H9 (cell line): Measurements from ENCODE around the gene AZI2. TPM values are rescaled to one million over a fixed set of nuclear protein-coding genes. Genes with fewer than 3 reads are reported as not detected.

Experiments used
- DNase-seq: peaks from one replicate; pipeline ENCODE4 v3.0.0-alpha.2; 2017
- H2AFZ ChIP-seq: one replicate; pipeline ENCODE4 v1.6.1; 2013; ENCODE audit warnings: mild to moderate bottlenecking, low read length, control low read depth, moderate library complexity
- H2AK5ac ChIP-seq: 2 replicates; pipeline ENCODE4 v1.6.1; 2013; ENCODE audit warnings: low read length, control low read depth, mixed read lengths; ENCODE audit not compliant: insufficient read length
- H2BK120ac ChIP-seq: one replicate; pipeline ENCODE4 v1.6.1; 2013; ENCODE audit warnings: low read depth, mild to moderate bottlenecking, low read length, control low read depth, inconsistent platforms; ENCODE audit not compliant: poor library complexity, severe bottlenecking
- H2BK12ac ChIP-seq: 2 replicates; pipeline ENCODE4 v1.6.1; 2013; ENCODE audit warnings: low read length, control low read depth, mixed read lengths, low read depth; ENCODE audit not compliant: insufficient read length
- H2BK15ac ChIP-seq: 2 replicates; pipeline ENCODE4 v1.6.1; 2013; ENCODE audit warnings: low read depth, low read length, control low read depth
- H2BK20ac ChIP-seq: one replicate; pipeline ENCODE4 v1.6.1; 2013; ENCODE audit warnings: low read depth, mild to moderate bottlenecking, low read length, control low read depth, inconsistent platforms; ENCODE audit not compliant: poor library complexity, severe bottlenecking
- H2BK5ac ChIP-seq: 2 replicates; pipeline ENCODE4 v1.6.1; 2013; ENCODE audit warnings: low read length, control low read depth, mixed read lengths; ENCODE audit not compliant: insufficient read length
- H3K14ac ChIP-seq: 2 replicates; pipeline ENCODE4 v1.6.1; 2013; ENCODE audit warnings: low read length, control low read depth; ENCODE audit not compliant: insufficient read depth
- H3K18ac ChIP-seq: 2 replicates; pipeline ENCODE4 v1.6.1; 2013; ENCODE audit warnings: low read depth, mild to moderate bottlenecking, mixed read lengths, low read length, control low read depth; ENCODE audit not compliant: insufficient read length
- H3K23ac ChIP-seq: 2 replicates; pipeline ENCODE4 v1.6.1; 2013; ENCODE audit warnings: low read length, control low read depth, mixed read lengths, low read depth; ENCODE audit not compliant: insufficient read length
- H3K23me2 ChIP-seq: 2 replicates; pipeline ENCODE4 v1.6.1; 2013; ENCODE audit warnings: low read depth, mild to moderate bottlenecking, mixed read lengths, low read length, control low read depth; ENCODE audit not compliant: insufficient read length, poor library complexity, severe bottlenecking
- H3K27ac ChIP-seq: 2 replicates; pipeline ENCODE4 v1.5.1; 2013; ENCODE audit warnings: low read length, control low read depth, mixed read lengths, low read depth; ENCODE audit not compliant: insufficient read length
- H3K27me3 ChIP-seq: 2 replicates; pipeline ENCODE4 v1.6.1; 2013; ENCODE audit warnings: low read length, control low read depth, inconsistent platforms; ENCODE audit not compliant: insufficient read depth
- H3K4ac ChIP-seq: 2 replicates; pipeline ENCODE4 v1.6.1; 2013; ENCODE audit warnings: low read depth, mild to moderate bottlenecking, control low read depth, inconsistent platforms, low read length, moderate library complexity
- H3K4me1 ChIP-seq: 2 replicates; pipeline ENCODE4 v1.6.1; 2013; ENCODE audit warnings: low read length, control low read depth, inconsistent platforms; ENCODE audit not compliant: insufficient read depth
- H3K4me2 ChIP-seq: 2 replicates; pipeline ENCODE4 v1.6.1; 2013; ENCODE audit warnings: low read length, control low read depth, mixed read lengths; ENCODE audit not compliant: insufficient read length, insufficient read depth
- H3K56ac ChIP-seq: 2 replicates; pipeline ENCODE4 v1.6.1; 2013; ENCODE audit warnings: low read depth, mild to moderate bottlenecking, mixed read lengths, low read length, control low read depth; ENCODE audit not compliant: insufficient read length
- H3K79me1 ChIP-seq: 2 replicates; pipeline ENCODE4 v1.6.1; 2013; ENCODE audit warnings: low read depth, mild to moderate bottlenecking, moderate library complexity, low read length, control low read depth, inconsistent platforms; ENCODE audit not compliant: insufficient read depth, poor library complexity, severe bottlenecking
- H3K79me2 ChIP-seq: 2 replicates; pipeline ENCODE4 v1.6.1; 2013; ENCODE audit warnings: low read length, control low read depth, inconsistent platforms; ENCODE audit not compliant: insufficient read depth
- H3K9ac ChIP-seq: 2 replicates; pipeline ENCODE4 v1.6.1; 2013; ENCODE audit warnings: low read length, control low read depth, mixed read lengths; ENCODE audit not compliant: insufficient read length; ENCODE audit errors: extremely low read depth
- H3K9me3 ChIP-seq: one replicate; pipeline ENCODE4 v1.6.1; 2013; ENCODE audit warnings: low read depth, low read length, inconsistent platforms; ENCODE audit not compliant: control insufficient read depth
- H3T11ph ChIP-seq: one replicate; pipeline ENCODE4 v1.6.1; 2013; ENCODE audit warnings: mild to moderate bottlenecking, low read length, control low read depth, inconsistent platforms
- H4K20me1 ChIP-seq: one replicate; pipeline ENCODE4 v1.6.1; 2013; ENCODE audit not compliant: control insufficient read depth, insufficient read length, insufficient read depth
- H4K5ac ChIP-seq: 2 replicates; pipeline ENCODE4 v1.6.1; 2013; ENCODE audit warnings: low read depth, mild to moderate bottlenecking, mixed read lengths, low read length, control low read depth; ENCODE audit not compliant: insufficient read length
- H4K8ac ChIP-seq: replicated peaks from 2 replicates; pipeline ENCODE4 v1.6.1; 2013; ENCODE audit warnings: low read length, control low read depth, mixed read lengths, low read depth; ENCODE audit not compliant: insufficient read length
- H4K91ac ChIP-seq: 2 replicates; pipeline ENCODE4 v1.6.1; 2013; ENCODE audit warnings: low read depth, mild to moderate bottlenecking, moderate library complexity, mixed read lengths, low read length, control low read depth; ENCODE audit not compliant: insufficient read length
- H3K27ac Mint-ChIP-seq, 3 experiments: 2 replicates in 2 of 3; 3 replicates in 1 of 3; pipeline ENCODE4 v1.8.0; 2020 to 2021; ENCODE audit warnings: mixed read lengths in 3 of 3, mild to moderate bottlenecking in 1 of 3, moderate library complexity in 1 of 3
- H3K27me3 Mint-ChIP-seq: 2 replicates; pipeline ENCODE4 v1.8.0; 2021; ENCODE audit warnings: low read depth, mild to moderate bottlenecking, moderate library complexity, mixed read lengths
- H3K36me3 Mint-ChIP-seq, 3 experiments: 2 replicates in 2 of 3; 3 replicates in 1 of 3; pipeline ENCODE4 v1.8.0; 2020 to 2021; ENCODE audit warnings: low read depth in 3 of 3, mixed read lengths in 3 of 3; ENCODE audit not compliant: insufficient read depth in 1 of 3
- H3K4me1 Mint-ChIP-seq, 2 experiments: 2 replicates each; pipeline ENCODE4 v1.8.0; 2020; ENCODE audit warnings: mixed read lengths in 2 of 2
- H3K4me3 Mint-ChIP-seq, 2 experiments: 2 replicates in 1 of 2; 3 replicates in 1 of 2; pipeline ENCODE4 v1.8.0; 2020 to 2021; ENCODE audit warnings: mild to moderate bottlenecking in 2 of 2, mixed read lengths in 2 of 2, moderate library complexity in 1 of 2
- H3K9me3 Mint-ChIP-seq, 2 experiments: 2 replicates in 1 of 2; 3 replicates in 1 of 2; pipeline ENCODE4 v1.8.0; 2020; ENCODE audit warnings: mild to moderate bottlenecking in 2 of 2, mixed read lengths in 2 of 2, moderate library complexity in 1 of 2
- WGBS: extraction: QIAGEN DNeasy Blood & Tissue Kit; methylation state at CpG from one replicate; pipeline ENCODE4 v1.1.7; 2013; ENCODE audit warnings: missing lambda C conversion rate, low lambda C conversion rate, mixed read lengths; ENCODE audit not compliant: insufficient read length; ENCODE audit errors: extremely low coverage; 5-methylcytosine and 5-hydroxymethylcytosine counted together
- total RNA-seq: library from RNA; stranded (reverse); gene quantifications from 2 replicates; pipeline ENCODE4 v1.2.1, GENCODE V29; 2021
- TF ChIP-seq, protein P1 (sequence below): fragments of 200-600 bp; sonication (generic); conservative IDR thresholded peaks from 3 replicates; pipeline ENCODE4 v1.8.0; 2021; ENCODE audit warnings: antibody characterized with exemption, mild to moderate bottlenecking

AZI2 gene
- total RNA-seq, 1 experiment from 2014 or later: 36.7 TPM

DNA sequence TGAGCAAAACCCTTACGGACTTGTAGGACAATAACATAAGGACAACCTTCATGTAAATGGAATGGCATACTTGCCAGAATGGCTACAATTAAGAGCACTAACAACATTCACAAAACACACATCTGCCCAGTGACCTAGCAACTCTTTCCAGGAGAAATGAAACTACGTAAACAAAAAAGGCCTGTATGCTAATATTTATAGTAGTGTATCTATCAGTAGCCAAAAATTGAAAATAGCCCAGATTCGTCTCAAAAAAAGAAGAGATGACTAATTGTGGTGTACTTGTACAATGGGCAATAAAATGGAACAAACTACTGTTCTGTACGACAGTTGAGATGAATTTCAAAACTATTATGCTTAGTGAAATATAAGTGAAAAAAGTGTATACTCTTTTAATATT is 68.9 kb downstream of the AZI2 start:
- Histone ChIP-seq H2AK5ac (no peak overlapping the region), H3K4ac (no peak overlapping the region), H3K56ac (no peak overlapping the region), H2BK12ac (no peak overlapping the region), H3K9ac (no peak overlapping the region), H3K4me2 (no peak overlapping the region), H3K79me2 (no peaks in the 10 kb centered on the region), H2BK20ac (no peak overlapping the region), H3K4me1 (no peaks in the 10 kb centered on the region), H2BK120ac (no peak overlapping the region), H4K8ac (no peak overlapping the region), H3T11ph (no peak overlapping the region), H2BK15ac (no peak overlapping the region), H3K23me2 (no peaks in the 10 kb centered on the region), H4K5ac (no peak overlapping the region), H3K23ac (no peak overlapping the region), H3K79me1 (no peaks in the 10 kb centered on the region), H3K14ac (no peak overlapping the region), H3K27me3 (no peaks in the 10 kb centered on the region), H3K27ac (no peak overlapping the region), H2BK5ac (no peak overlapping the region), H3K9me3 (no peaks in the 10 kb centered on the region), H2AFZ (no peak overlapping the region), H4K91ac (no peak overlapping the region), H4K20me1 (no peaks in the 10 kb centered on the region), H3K18ac (no peak overlapping the region)
- WGBS: no CpG with 5 or more reads among the region's 4 CpGs
- Mint-ChIP-seq H3K4me3 (no peak overlapping the region), H3K9me3 (no peaks in the 10 kb centered on the region), H3K27ac (no peak overlapping the region), H3K4me1 (no peaks in the 10 kb centered on the region), H3K27me3 (no peaks in the 10 kb centered on the region), H3K36me3 (peaks cover 4 to 10% (median 9%) of the 10 kb centered on the region in 3 experiments)
- DNase-seq: no peak
- TF ChIP-seq, protein P1, sequence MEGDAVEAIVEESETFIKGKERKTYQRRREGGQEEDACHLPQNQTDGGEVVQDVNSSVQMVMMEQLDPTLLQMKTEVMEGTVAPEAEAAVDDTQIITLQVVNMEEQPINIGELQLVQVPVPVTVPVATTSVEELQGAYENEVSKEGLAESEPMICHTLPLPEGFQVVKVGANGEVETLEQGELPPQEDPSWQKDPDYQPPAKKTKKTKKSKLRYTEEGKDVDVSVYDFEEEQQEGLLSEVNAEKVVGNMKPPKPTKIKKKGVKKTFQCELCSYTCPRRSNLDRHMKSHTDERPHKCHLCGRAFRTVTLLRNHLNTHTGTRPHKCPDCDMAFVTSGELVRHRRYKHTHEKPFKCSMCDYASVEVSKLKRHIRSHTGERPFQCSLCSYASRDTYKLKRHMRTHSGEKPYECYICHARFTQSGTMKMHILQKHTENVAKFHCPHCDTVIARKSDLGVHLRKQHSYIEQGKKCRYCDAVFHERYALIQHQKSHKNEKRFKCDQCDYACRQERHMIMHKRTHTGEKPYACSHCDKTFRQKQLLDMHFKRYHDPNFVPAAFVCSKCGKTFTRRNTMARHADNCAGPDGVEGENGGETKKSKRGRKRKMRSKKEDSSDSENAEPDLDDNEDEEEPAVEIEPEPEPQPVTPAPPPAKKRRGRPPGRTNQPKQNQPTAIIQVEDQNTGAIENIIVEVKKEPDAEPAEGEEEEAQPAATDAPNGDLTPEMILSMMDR: no peak
